GM12891 (cell line): Measurements from ENCODE around the gene SDK1.

Experiments
- DNase-seq: peaks from one replicate; pipeline ENCODE4 v3.0.0; 2011; ENCODE audit warnings: low spot score; ENCODE audit not compliant: insufficient read length
- FAIRE-seq: peaks from 2 replicates; lab custom pipeline; 2011; peaks lifted over from hg19 to GRCh38; lab: Jason Lieb, UNC
- PAX5 ChIP-seq: IDR thresholded peaks from 2 replicates; pipeline ENCODE4 v1.6.1; 2011; ENCODE audit warnings: low read length, moderate library complexity, mild to moderate bottlenecking; ENCODE audit not compliant: insufficient read depth, severe bottlenecking
- POLR2A ChIP-seq: IDR thresholded peaks from 2 replicates; pipeline ENCODE4 v1.6.1; 2011; ENCODE audit warnings: low read depth, low read length, control low read depth
- POLR2AphosphoS5 ChIP-seq: IDR thresholded peaks from 2 replicates; pipeline ENCODE4 v1.6.1; 2011; ENCODE audit warnings: low read depth, low read length, control low read depth
- POU2F2 ChIP-seq: IDR thresholded peaks from 2 replicates; pipeline ENCODE4 v1.6.1; 2011; ENCODE audit warnings: low read depth, mild to moderate bottlenecking, control low read depth, low read length, moderate library complexity
- SPI1 ChIP-seq: IDR thresholded peaks from 2 replicates; pipeline ENCODE4 v1.6.1; 2011; ENCODE audit warnings: low read depth, low read length, control low read depth
- TAF1 ChIP-seq: IDR thresholded peaks from 2 replicates; pipeline ENCODE4 v1.6.1; 2011; ENCODE audit warnings: low read depth, low read length, control low read depth

Gene SDK1

DNA sequence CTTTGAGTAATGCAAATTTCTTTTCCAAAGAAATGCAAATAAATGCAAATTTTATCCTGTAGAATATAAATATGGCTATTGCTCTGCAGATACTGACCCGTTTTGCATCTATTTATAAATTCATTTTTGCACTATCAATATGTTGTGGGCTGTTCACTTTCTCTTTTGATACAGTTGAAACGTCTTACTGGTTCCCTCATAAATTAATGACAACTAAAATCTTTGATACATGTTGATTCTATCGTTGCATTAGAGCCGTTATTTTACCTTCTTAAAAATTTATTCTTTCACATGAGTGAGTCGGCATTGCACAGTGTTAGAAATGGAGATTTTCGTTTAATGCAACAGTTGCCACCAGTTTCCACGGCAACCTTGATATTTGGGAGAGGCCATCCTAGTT lies 691.8 kb downstream of the SDK1 start:
- no peak for DNase-seq
- no peak for FAIRE-seq
- no peak for TF ChIP-seq PAX5
- TF ChIP-seq POU2F2 = no peak
- no peak for TF ChIP-seq POLR2AphosphoS5
- no peak for TF ChIP-seq TAF1
- no peak for TF ChIP-seq SPI1
- no peak for TF ChIP-seq POLR2A

DNA sequence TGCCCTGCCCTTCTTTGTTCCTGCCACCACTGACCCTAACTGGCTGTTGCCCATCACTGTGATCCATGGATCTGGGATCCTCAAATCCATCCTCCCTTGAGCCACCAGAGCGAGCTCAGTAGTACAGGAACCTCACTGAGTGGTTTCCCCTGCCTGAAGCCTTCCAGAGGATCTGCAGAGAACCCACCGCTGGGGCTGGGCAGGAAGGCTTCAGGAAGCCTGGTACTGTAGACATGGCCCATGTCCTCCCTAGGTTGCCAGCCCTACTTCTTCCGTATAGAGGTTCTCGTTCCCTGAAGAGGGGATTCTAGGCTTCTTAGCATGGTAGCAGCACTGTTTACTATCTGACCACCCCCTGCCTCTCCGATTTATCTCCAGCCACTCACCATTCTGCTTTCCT lies 693.7 kb downstream of the SDK1 start:
- DNase-seq (no peak), FAIRE-seq (no peak)
- TF ChIP-seq POLR2A = no peak
- no peak for TF ChIP-seq SPI1
- TF ChIP-seq POU2F2 = no peak
- TF ChIP-seq TAF1 = no peak
- no peak for TF ChIP-seq POLR2AphosphoS5
- no peak for TF ChIP-seq PAX5

DNA sequence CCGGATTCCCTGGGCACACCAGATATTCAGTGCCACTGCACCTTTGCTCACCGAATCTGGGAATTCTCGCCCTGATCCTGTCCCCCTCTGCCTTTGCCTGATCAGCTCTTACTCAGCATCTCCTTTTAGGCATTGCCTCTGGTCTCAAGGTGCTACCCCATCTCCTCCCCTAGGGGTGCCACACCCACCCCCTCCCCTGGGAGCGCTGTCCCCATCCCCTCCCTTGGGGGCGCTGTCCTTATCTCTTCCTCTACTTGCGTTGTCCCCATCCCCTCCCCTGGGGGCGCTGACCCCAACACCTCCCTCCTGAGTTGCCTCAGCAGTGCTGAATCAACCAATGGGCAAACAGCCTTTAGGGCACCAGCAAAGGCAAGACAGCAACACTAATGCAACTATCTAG lies 694.1 kb downstream of the SDK1 start:
- TF ChIP-seq PAX5 (no peak), TAF1 (no peak), POLR2A (no peak), POLR2AphosphoS5 (no peak), SPI1 (no peak), POU2F2 (no peak)
- DNase-seq (no peak), FAIRE-seq (no peak)

DNA sequence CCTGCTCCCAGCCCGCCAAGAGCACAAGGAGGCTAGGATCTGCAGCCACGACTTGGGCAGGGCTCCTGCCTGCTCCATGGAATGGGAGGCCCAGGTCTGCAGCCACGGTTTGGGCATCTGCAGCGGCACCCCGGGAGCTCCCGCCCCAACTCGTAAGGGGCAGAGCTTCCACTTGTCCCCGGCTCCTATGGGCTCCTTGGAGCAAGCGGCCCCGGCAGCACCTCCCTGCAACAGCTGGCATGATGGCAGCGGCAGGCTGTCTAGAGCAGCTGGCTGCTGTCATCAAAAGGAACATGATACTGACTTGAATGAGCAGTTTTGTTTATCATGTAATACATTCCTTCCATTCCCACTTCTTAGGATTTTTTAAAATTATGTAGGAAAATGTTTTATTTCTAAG lies 697.0 kb downstream of the SDK1 start:
- no peak for TF ChIP-seq TAF1
- no peak for TF ChIP-seq PAX5
- no peak for TF ChIP-seq POLR2A
- TF ChIP-seq POU2F2 = no peak
- TF ChIP-seq POLR2AphosphoS5 = no peak
- TF ChIP-seq SPI1 = no peak
- FAIRE-seq (no peak), DNase-seq (no peak)

DNA sequence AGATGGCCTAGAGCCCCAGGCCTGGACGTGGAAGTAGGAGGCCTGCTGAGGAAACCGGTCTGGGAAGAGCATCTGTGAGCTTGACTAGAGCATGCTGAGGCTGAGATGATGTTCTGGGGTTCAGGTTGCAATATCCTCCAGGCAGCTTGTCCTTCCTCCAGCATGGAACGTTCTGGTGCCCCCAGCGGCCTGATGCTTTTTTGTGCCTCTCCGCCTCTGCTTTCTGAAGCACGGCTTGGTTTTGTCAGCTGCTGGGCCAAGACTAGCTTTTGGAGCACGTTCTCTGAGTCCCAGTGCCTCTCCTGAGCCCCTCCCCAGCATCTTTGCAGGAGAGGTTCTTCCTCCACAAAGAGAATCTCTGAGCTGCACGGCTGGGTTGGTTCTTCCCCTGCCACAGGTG lies 699.1 kb downstream of the SDK1 start:
- no peak for FAIRE-seq
- no peak for DNase-seq
- TF ChIP-seq POLR2A (no peak), TAF1 (no peak), PAX5 (no peak), POLR2AphosphoS5 (no peak), SPI1 (no peak)

DNA sequence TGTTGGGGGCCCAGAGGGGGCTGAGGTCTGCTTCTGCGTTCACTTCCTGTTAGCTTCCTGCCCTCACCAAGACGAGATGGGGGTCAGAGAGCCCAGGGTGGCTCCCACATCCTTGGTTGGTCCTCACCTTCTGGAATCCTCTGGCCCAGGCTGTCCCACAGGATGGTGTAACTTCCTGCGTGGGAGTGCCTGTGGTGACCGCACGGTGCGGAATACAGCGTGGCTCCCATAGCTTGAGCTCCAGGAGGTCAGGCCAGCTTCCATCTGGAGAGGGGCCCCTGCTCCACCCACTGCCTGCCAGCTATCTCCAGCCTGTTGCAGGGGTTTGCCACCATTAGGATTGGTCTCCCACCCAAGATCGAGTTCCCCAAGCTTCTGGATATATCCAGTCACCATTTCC lies 699.9 kb downstream of the SDK1 start:
- DNase-seq (no peak), FAIRE-seq (no peak)
- TF ChIP-seq POLR2AphosphoS5 (no peak), POLR2A (no peak), SPI1 (no peak), POU2F2 (no peak), TAF1 (no peak), PAX5 (no peak)

DNA sequence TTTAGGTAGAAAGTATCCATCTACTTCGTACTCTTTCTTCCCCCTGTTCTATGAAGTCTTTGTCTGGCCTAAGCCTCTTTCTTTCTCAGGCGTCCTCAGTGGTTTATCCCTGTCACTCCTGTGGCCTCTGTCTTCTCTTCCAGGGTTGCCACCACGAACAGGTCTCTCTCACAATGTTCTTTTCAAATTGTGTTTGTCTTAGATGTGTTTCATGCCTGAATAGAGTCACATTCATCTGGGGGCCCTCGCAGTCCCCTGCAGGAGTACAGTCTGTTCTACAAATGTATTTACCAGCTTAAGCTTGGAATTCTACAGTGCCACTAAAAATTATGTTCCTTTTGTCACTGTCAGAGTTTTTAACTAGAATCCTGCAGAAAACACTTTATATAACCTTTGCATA lies 700.7 kb downstream of the SDK1 start:
- DNase-seq (no peak), FAIRE-seq (no peak)
- no peak for TF ChIP-seq TAF1
- no peak for TF ChIP-seq POU2F2
- no peak for TF ChIP-seq SPI1
- no peak for TF ChIP-seq POLR2AphosphoS5
- TF ChIP-seq PAX5 = no peak
- TF ChIP-seq POLR2A = no peak

DNA sequence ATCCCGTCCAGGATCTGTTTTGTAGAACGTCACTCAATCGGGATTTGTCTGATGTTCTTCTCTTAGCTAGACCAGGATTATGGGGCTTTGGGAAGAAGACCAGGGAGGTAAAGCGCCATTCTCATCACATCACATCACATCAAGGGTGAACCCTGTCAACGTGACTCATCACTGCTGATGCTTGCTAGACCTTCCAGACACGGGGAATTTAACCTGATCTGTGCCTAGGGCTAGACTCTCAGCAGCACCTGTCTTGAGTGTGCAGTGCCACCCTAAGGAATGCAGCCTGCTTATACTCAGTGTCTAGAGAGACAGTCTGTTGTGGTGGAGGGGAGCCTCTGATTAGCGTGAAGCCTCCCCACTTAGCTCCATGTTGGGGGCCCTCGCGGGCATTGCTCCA lies 702.5 kb downstream of the SDK1 start:
- FAIRE-seq (no peak), DNase-seq (no peak)
- TF ChIP-seq SPI1 (no peak), PAX5 (no peak), POLR2A (no peak), POLR2AphosphoS5 (no peak), POU2F2 (no peak), TAF1 (no peak)

DNA sequence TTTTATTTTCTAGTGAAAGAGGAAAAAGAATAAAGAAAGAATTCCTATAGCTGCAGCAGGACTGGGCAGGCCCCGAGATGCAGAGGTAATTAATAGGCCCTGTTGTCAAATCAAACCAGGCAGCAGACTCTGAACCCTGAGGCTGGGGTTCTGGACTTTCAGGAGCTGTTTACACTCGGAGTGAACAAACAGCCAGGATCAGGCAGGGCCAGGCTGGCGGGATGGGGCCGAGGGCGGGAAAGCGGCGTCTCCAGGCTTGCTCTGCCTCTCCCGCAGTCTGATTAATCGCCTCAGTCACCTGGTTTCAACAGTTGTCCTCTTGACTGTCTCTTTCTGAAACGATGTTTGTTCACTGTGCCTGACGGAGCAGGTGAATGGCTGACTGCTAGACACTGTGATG lies 705.6 kb downstream of the SDK1 start:
- no peak for DNase-seq
- TF ChIP-seq PAX5 (no peak), POU2F2 (no peak), SPI1 (no peak), POLR2A (no peak), POLR2AphosphoS5 (no peak), TAF1 (no peak)
- no peak for FAIRE-seq

DNA sequence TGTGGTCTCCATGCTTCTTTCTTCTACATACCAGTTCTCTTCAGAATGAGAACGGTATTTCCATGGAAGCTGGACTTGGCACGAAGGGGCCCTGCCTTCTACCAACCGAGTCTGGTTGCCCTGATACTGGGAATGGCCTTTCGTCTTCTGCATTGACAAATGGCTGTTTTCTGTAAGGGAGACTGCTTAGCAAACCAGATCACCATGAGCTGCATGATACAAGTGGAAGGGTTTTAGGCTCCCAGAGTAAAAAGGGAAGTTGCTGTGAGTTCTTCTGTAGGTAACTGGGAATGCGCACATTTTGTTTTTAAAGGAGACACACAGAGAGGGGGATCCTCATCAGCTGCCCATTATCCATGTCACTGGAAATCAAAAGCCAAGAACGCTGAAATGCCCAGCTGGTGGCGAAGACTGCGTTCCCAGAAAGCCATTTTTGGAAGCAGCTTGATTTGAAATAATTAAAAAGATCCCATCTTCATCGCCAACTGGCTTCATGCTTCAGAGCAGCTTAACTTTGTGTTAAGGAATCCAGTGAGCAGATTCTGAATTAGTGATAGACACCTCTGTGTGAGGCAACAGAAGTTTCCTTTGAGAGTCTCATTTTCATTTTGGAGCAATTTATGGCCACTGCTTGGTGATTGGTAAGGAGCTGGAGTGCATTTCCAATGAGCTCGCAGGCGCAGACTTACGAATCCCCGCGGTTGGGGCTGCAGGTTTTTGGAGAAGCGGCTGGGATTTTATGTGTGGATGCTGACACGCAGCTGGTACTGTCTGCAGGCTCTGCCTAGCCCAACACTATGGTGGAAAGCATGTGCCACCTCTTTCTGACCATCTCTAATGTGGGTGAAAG lies 708.4 kb downstream of the SDK1 start:
- DNase-seq (no peak), FAIRE-seq (no peak)
- no peak for TF ChIP-seq POLR2A
- TF ChIP-seq TAF1 = no peak
- no peak for TF ChIP-seq PAX5
- TF ChIP-seq POLR2AphosphoS5 = no peak
- TF ChIP-seq SPI1 = no peak
- TF ChIP-seq POU2F2 = no peak
